ENCODE data around the gene CCDC186. TPM values are rescaled to one million over a fixed set of nuclear protein-coding genes. Genes with fewer than 3 reads are reported as not detected.
A peak's percentile ranks its signal among the peaks of the same experiment; 100 is the strongest.

CCDC186 gene
- 37.9 to 42.4 TPM (median 39.2 TPM) in 3 replicates for total RNA-seq

DNA sequence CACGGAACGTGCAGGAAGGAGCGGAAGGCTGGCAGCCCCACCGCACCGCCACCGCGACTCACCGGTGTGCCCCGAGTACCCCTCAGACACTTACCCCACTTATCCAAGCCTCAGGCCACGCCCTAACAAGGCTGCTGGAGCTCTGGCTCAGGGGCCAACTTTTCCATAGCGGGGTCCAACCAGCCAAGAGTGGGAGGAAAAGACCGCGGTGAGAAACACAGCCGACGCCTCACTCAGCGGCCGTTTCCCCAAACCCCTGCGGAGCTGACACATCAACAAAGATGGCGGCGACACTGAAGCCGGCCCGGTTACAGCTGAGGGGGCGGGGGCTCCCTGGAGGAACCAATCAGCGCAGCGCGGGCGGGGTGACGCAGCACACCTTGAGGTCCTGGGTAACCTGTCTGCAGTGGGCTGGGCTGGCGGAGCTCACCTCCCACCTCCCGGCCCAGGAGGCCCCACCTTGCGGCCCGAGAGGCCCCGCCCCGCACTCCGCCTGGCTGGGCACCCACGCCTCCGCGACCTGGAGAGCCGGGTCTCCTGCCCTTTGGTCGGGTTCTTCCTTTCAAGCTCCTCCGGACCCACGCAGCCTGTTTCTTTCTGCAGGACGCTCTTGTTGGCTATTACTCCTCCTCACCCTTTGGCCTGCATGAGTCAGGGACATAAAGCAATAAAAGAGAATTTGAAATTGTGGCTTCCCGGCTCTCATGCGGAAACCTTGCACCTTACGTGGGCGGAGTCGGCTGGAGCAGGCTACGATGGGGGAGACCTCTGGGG lies at the start of gene CCDC186:
Gene CCDC186 (minus strand): TSS at position 283 of the 774 bp plus-strand sequence. CDS start 10,935 bp downstream, outside the sequence.
- peak within 1 kb of the TSS; percentile 99 for H3K4me3 Mint-ChIP-seq
- TF ChIP-seq, protein P1, sequence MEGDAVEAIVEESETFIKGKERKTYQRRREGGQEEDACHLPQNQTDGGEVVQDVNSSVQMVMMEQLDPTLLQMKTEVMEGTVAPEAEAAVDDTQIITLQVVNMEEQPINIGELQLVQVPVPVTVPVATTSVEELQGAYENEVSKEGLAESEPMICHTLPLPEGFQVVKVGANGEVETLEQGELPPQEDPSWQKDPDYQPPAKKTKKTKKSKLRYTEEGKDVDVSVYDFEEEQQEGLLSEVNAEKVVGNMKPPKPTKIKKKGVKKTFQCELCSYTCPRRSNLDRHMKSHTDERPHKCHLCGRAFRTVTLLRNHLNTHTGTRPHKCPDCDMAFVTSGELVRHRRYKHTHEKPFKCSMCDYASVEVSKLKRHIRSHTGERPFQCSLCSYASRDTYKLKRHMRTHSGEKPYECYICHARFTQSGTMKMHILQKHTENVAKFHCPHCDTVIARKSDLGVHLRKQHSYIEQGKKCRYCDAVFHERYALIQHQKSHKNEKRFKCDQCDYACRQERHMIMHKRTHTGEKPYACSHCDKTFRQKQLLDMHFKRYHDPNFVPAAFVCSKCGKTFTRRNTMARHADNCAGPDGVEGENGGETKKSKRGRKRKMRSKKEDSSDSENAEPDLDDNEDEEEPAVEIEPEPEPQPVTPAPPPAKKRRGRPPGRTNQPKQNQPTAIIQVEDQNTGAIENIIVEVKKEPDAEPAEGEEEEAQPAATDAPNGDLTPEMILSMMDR (IDR thresholded peaks at IDR 0.05; ENCODE audit: unreplicated experiment), result no peak
- H3K4me1 Mint-ChIP-seq, result peaks cover 32% of the 10 kb centered on the region
- H3K9me3 Mint-ChIP-seq, result no peaks in the 10 kb centered on the region
- peak within 1 kb of the TSS; percentile 99 for H3K27ac Mint-ChIP-seq
- peak; percentile 93 to 97 for DNase-seq (ENCODE audit: low spot score in 2 of 2, unreplicated experiment in 2 of 2)
- no peaks in the 10 kb centered on the region for H3K36me3 Mint-ChIP-seq
- H3K27me3 Mint-ChIP-seq (ENCODE audit: low read depth), result no peaks in the 10 kb centered on the region

DNA sequence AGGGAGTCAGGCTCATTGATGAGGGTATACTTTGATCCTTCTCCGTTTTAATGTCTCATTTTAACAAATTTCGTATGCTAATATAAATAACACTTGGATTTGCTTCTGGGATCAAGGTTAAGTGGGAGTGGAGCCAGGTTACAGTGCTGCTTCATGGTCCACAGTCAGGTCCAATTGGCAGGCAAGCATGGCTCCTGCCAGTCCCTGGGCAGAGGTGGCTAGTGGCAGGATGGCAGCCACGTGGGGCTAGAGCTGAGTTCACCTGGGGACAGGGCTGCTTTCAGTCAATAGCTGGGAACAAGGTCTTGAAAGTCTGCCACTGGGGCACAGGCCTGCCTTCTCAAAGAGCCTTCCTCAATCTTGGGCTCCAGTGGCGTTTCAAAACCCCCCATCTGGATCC lies 49.1 kb upstream of the CCDC186 start:
- H3K36me3 Mint-ChIP-seq, result no peaks in the 10 kb centered on the region
- no peaks in the 10 kb centered on the region for H3K9me3 Mint-ChIP-seq
- peaks cover 22% of the 10 kb centered on the region for H3K27me3 Mint-ChIP-seq (ENCODE audit: low read depth)
- no peak for DNase-seq (ENCODE audit: low spot score in 2 of 2, unreplicated experiment in 2 of 2)
- H3K27ac Mint-ChIP-seq, result no peak overlapping the region
- H3K4me3 Mint-ChIP-seq, result no peak overlapping the region
- TF ChIP-seq, protein P1 (IDR thresholded peaks at IDR 0.05; ENCODE audit: unreplicated experiment), result no peak
- peaks cover 11% of the 10 kb centered on the region for H3K4me1 Mint-ChIP-seq

DNA sequence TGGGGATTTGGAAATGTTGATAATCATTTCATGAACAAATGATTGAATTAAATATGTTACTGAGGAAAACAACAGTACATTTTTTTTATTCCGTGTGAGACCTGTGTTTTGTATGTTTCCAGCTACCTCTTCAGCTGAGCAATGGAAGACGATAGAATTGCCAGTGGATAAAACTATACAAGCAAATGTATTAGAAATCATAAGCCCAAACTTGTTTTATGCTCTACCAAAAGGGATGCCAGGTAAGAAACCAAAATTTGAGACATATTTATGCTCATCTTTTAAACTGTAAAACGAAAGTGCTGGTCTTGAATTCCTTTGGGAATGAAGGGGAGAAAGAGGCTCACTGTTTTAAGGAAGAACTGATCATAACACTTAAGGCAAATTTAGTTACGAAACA lies 47.2 kb upstream of the CCDC186 start:
- H3K4me3 Mint-ChIP-seq, result no peak overlapping the region
- H3K36me3 Mint-ChIP-seq, result no peaks in the 10 kb centered on the region
- no peak overlapping the region for H3K27ac Mint-ChIP-seq
- H3K9me3 Mint-ChIP-seq, result no peaks in the 10 kb centered on the region
- H3K27me3 Mint-ChIP-seq (ENCODE audit: low read depth), result peaks cover 23% of the 10 kb centered on the region
- TF ChIP-seq, protein P1 (IDR thresholded peaks at IDR 0.05; ENCODE audit: unreplicated experiment), result no peak
- peaks cover 2% of the 10 kb centered on the region for H3K4me1 Mint-ChIP-seq
- no peak for DNase-seq (ENCODE audit: low spot score in 2 of 2, unreplicated experiment in 2 of 2)

DNA sequence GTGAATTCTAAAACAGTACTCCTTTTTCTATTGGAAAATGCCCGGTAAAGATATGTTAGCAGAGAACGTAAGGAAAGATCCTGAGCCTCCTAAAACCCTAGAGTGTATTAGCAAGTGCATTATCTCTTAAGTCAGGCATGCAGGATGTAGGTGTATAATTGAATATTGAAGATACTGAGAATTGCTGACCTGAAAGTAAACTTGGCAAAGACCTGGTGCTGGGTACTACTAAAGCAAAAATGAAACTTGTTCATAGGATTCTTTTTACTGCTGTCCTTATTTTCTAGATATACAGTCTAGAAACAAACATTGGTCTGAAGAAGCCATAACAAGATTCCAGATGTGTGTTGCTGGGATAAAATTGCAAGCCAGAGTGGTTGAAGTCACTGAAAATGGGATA lies 46.3 kb upstream of the CCDC186 start:
- no peak for DNase-seq (ENCODE audit: low spot score in 2 of 2, unreplicated experiment in 2 of 2)
- Mint-ChIP-seq H3K27ac (no peak overlapping the region), H3K9me3 (peaks cover 2% of the 10 kb centered on the region), H3K27me3 (ENCODE audit: low read depth) (peaks cover 22% of the 10 kb centered on the region), H3K36me3 (no peaks in the 10 kb centered on the region), H3K4me1 (peaks cover 2% of the 10 kb centered on the region), H3K4me3 (no peak overlapping the region)
- TF ChIP-seq, protein P1 (IDR thresholded peaks at IDR 0.05; ENCODE audit: unreplicated experiment), result no peak

DNA sequence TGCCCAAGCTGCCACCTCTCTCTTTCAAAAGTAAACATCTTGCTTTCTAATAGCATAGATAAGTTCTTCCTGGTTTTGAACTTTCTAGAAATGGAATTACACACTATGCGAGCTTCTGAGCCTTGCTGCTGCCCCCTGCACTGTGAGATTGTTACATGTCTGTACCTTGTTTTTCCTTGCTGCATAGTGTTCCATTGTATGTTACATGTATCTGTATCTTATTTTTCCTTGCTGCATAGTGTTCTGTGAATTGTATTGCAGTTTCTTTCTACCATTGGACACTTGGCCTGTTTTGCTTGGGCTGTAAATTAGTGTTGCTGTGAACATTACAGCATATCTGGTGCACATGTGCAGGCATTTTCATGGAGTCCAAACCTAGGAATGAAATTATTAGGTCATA lies 41.0 kb upstream of the CCDC186 start:
- TF ChIP-seq, protein P1 (IDR thresholded peaks at IDR 0.05; ENCODE audit: unreplicated experiment), result no peak
- H3K9me3 Mint-ChIP-seq, result peaks cover 6% of the 10 kb centered on the region
- H3K36me3 Mint-ChIP-seq, result no peaks in the 10 kb centered on the region
- H3K27me3 Mint-ChIP-seq (ENCODE audit: low read depth), result peaks cover 4% of the 10 kb centered on the region
- H3K4me1 Mint-ChIP-seq, result no peaks in the 10 kb centered on the region
- H3K27ac Mint-ChIP-seq, result no peak overlapping the region
- no peak for DNase-seq (ENCODE audit: low spot score in 2 of 2, unreplicated experiment in 2 of 2)
- H3K4me3 Mint-ChIP-seq, result no peak overlapping the region

All from mesothelial cell of epicardium (in vitro differentiated cells).